GM12892 (cell line): ENCODE results near the gene PRSS56.

Experiments used
- POLR2A ChIP-seq: IDR thresholded peaks from 2 replicates; pipeline ENCODE4 v1.6.1; 2011; ENCODE audit warnings: low read depth, low read length, control low read depth
- POLR2AphosphoS5 ChIP-seq: IDR thresholded peaks from 2 replicates; pipeline ENCODE4 v1.6.1; 2011; ENCODE audit warnings: low read depth, low read length, control low read depth

DNA sequence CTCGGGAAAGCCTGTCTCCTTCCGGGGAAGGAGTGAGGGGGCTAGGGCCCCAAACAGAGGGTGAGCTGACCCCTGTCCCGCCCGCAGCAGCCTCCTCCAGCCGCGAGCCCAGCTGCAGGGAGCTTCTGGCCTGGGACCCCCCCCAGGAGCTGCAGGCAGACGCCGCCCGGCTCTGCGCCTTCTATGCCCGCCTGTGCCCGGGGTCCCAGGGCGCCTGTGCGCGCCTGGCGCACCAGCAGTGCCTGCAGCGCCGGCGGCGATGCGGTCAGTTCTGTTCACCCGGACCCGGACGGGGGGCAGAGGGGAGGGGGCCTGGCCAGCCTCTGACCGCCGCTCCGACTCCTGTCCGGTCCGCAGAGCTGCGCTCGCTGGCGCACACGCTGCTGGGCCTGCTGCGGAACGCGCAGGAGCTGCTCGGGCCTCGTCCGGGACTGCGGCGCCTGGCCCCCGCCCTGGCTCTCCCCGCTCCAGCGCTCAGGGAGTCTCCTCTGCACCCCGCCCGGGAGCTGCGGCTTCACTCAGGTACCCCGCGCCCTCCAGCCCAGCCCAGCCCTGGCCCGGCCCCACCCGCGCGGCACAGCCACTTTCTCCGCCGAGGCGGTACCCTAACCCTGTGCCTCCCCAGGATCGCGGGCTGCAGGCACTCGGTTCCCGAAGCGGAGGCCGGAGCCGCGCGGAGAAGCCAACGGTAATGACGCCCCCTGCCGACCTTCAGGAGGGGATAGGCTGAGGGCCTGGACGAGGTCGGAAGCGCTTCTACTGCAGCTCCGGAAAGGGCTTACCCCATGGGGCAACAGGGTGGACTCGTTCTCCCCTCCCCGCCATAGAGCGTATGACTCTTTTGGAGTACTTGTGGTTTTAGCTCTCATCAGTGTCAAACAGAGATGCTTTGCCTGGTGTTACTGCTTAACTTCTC, 3.8 kb downstream of the PRSS56 start:
- no peak for TF ChIP-seq POLR2A
- TF ChIP-seq POLR2AphosphoS5, result no peak
